NCI-H2196 (cell line): ENCODE data around the gene THSD4.
A peak's percentile ranks its signal among the peaks of the same experiment; 100 is the strongest.

Experiments
- DNase-seq: peaks from one replicate; lab custom pipeline; 2025; ENCODE audit not compliant: unreplicated experiment; lab: John Stamatoyannopoulos, UW

Gene THSD4

DNA sequence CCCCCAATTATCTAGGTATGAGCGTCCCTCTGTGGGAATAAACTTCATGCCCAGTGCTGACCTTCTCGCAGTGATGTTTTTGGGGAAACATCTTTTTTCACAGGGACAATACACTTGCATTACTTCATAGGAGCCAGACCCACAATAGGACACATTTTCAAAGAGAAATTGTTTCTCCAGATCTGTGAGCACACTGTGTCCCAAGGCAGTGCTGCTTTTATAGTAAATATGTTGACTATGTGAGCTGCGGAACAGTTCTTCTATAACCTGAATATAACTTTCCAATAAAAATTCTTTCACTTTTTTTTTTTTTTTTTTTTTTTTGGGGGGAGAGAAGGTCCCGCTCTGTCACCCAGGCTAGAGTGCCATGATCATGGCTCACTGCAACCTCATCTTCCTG, 17.4 kb upstream of the THSD4 start:
- no peak for DNase-seq

DNA sequence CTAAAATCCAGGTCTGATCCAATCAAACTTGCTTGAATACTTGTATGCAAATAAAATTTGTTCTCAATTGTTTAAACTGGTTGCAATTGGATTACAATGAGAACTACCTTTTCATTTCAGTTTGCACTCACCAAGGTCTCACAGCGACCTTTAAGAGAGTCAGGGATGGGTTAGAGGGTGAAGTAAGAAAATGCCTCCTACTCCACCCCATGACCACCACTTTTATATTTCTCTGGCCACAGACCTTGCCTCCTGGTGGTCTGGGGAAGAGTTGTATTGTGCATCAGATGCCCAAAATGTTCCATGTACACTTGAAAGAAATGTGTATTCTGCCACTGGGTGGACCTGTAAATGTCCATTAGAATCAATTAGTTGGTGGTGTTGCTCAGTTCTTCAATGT, 16.4 kb upstream of the THSD4 start:
- no peak for DNase-seq

DNA sequence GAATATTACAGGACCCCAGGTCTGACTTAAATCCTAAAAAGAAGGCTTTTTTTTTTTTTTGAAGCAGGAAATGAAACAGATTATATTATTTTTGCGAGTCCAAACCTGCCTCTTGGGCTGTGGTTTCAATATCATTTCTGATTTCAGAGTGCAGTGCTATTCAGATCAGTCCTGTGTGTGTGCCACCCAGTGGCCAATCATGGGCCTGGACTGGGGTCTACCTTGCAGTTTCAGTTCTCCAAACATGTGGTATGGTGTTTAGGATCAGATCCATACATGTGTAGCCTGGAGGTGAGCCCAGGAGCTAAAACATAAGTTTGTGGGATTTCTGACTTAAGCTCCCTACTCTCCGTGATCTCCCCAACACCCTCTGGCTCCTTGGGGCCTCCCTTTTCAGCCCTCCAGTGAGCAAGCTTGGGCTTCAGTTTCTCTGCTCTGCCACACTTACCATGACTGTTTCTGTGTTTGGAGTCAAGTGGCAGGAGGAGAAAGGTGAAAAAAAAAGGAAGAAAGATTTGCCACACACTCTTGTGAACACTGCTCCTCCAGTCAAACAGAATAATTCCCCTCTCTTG, 12.1 kb upstream of the THSD4 start:
- DNase-seq, result no peak

DNA sequence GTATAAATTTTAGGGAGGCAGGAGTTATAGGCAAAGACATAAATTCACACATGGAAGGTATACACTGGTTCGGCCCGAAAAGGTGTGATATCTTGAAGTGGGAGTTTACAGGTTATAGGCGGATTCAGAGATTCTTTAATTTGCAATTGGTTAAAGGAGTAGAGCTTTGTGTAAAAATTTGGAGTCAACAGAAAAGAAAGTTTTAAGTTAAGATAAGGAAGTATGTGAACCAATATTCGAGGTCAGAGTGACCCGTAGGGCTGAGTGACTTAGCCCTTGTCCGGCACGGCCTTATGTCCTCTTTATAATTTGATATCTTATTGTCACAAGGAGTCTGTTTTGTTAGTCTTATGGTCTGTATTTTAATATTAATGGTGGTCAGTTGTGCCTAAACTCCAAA, 10.6 kb upstream of the THSD4 start:
- no peak for DNase-seq

DNA sequence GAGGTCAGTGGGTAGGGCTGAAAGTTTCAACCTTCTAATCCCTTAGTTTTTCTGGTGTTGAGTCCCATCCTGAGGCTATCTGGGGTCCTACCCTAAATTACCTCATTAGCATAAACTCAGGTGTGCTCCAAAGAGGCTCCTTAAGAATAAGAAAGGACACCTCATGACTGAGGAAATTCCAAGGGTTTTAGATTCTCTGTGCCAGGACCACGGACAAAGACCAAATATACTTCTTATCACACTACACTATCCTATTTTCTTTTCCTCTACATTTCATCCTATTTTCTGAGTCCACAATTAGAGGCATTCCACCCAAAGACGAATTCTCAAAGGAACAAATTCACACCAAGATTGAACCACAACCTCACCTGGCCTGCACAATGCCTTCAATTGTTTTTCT, 9.8 kb upstream of the THSD4 start:
- DNase-seq, result no peak

DNA sequence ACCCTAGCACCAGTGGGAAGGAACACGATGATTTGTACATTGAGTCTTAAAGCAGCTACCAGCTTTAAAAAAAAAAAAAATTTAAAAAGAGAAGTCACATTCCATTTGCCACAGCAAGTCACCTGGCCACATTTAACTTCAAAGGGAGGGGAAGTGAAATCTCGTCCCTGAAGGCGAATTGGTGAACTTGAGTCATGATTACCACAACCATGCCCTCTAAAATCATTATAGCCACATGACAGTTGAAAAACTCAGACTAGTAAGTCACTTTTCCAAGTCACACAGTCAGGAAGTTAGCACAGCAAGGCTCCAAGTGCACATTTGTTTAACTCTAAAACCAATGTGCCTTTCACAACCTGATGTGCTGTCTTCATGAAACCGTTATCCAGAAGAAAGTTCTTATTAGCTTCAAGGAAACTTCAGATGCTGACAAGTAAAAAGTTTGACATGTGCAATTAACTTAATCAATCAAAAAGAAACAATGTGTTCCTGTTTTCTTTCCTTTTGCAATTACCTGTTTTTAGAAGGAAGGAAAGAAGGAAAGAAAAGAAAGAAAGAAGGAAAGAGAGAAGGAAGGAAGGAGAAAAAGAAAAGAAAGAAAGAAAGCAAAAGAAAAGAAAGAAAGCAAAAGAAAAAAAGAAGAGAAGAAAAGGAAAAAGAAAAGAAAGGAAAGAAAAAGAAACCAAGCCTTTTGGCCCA, 8.3 kb upstream of the THSD4 start:
- DNase-seq, result no peak

DNA sequence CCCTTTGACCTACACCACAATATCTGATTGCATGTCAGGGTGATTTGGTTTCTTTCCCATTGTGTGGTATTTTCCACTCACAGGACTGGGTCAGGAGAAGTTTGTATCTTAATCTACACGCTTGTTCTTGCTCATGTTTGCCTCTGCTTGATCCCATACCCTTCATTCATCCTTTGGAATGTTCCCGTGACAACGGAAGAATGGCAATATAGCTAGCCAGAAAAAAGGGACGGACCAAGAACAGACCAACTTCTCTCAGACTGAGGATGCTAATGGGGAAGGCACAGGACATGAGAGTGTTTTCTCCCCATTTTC, 7.8 kb upstream of the THSD4 start:
- DNase-seq, result no peak

DNA sequence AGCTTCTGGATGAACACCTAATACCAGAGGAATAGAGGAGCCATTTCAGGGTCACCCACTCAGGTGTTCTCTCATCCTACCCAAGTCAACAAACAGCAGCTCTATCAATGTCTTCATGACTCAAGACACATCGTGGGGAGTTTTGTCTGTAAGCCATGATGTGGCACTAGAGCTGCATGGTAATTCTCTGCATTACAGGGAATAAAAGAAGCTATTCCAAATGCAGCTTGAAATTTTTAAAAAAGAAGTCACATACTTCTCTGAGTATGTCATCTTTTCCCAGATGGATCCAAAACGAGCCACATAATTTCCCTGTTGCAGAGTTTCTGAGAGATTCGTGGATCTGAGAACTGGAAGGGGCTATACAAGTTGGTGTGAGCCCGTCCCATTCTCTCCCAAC, 6.1 kb upstream of the THSD4 start:
- DNase-seq, result no peak

DNA sequence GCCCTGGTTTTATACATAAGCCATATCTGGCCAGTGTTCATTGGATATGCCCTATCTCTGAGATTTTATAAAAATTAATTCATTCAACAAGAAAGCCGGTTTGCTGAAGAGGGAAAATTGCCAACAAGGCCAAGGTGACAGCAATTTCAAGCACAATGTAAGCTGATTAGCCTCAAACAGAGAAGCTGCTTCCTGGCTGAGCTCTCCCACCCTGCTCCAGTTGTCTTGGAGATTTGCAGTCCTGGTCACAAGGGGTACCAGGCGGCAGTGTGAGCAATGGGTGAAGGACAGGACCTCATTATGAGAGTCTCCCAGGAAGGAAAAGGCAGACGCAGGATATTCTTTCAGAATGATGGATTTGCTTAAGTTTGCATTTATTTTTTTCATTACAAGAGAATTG, 5.4 kb upstream of the THSD4 start:
- no peak for DNase-seq

DNA sequence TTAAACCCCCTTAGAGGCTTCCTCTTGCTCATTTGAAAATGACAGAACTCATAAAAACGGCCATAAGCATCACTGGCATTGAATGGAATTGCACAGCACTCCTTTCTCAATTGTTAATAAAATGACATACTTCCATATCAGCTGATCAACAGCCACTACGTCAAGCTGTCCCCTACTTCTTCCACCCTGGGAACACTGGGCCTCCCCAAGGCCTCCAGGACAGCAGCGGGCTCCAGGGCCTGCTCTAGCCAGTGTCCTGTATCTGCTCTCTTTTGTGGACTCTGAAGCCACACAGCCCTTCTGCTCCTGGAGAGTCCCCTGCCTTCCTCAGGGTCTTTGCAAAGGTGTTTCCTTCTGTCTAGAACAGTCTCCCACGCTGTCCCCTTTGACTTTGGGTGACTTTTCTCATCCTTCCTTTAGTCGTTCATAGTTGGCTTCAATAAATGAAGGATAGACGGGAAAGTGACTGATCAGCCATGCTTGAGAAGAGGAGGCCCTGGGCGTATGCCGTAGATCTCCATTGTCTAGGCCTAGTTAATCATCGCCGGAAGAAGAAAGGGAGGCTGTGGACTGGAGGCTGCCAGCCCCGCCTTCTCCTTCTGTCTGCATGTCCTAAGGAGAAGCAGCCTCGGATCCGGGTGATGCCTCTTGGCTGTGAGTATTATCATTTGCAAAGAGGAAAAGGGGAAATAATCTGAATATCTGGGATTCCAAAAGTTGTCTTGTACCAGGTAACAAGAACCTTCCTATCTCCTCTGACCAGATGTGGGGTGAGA, 4.7 kb upstream of the THSD4 start:
- DNase-seq, result no peak

DNA sequence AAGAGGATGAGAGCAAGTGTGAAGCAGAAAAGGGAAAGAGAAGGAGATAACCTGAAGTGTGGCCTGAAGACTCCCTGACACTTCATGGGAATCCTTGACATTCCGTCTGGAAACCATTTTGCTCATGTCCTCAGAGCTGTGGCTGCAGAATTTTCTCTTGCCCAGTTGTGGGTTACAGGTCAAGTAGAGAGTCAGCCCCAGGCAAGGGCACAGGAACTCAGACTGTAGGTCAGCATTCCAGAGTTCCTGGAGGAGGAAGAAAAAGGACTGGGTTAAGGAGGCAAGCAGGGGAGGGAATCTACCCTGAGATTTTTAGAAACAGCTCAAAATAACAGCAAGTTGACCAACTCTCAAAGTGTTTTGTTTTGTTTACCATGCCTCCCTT, 4.1 kb upstream of the THSD4 start:
- no peak for DNase-seq

DNA sequence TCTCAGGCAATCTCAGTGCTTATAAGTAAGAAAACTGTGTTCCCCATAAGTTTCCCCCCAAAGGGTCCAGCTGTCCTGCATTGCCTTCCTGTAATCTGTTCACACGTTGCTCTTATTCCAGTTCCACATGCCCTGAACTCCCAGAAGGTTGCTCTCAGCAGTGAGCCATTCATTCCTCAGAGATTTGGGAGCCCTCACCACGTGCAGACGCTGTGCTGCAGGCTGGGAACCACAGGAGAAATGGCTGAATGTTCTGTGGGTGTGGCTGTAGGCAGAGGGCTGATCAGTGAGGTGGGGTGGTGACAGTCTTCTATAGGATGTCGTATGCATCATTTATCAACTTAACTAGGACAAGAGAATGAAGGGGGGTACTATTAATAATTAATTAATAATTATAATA, 3.3 kb upstream of the THSD4 start:
- DNase-seq, result no peak

DNA sequence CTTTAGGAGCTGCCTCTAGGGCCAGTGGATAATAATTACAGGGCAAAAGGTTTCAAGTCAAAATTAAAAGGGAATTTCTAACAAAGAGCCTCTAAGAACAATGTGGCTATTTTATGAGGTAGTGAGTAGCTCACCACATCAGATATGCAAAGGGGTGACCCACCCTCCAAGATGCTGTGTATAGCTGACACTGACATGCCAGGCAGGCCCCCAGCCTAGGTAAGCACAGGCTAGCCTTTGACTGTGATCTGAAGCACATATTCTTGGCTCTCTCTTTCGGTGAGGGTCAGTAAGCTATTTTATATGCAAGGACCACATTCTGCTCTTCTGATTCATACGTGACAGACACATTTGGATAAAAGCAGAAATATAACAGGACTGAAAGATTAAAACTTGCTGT, 2.8 kb upstream of the THSD4 start:
- no peak for DNase-seq

DNA sequence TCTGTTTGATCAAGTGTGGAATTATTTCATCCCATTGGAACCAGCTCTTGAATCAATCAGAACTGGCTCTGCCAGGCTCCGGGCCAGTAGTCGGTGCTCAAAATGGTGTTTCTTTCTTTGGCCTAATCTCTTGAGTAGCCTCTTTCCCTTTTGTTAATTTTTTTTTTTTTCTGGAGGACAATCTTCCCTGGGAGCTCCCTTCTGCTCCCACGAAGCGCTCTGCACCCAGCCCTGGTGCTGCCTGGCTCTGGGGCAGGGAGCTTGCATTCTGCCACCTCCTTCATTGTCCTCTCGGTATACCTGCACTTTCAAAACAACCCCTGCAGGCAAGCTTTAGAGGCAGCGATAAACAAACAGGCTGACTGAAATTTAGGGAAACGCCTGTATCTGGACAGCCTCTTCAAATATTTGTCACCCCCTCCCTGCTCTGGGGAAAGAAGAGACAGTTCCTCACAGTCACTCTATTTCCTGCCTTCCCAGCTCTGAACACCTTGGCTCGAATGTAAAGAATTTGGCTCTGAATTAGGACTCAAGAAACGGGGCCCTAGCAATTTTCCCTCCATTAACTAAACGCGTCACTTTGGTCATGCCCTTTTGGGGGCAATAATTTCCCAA, 1.1 kb upstream of the THSD4 start:
- DNase-seq, result no peak

DNA sequence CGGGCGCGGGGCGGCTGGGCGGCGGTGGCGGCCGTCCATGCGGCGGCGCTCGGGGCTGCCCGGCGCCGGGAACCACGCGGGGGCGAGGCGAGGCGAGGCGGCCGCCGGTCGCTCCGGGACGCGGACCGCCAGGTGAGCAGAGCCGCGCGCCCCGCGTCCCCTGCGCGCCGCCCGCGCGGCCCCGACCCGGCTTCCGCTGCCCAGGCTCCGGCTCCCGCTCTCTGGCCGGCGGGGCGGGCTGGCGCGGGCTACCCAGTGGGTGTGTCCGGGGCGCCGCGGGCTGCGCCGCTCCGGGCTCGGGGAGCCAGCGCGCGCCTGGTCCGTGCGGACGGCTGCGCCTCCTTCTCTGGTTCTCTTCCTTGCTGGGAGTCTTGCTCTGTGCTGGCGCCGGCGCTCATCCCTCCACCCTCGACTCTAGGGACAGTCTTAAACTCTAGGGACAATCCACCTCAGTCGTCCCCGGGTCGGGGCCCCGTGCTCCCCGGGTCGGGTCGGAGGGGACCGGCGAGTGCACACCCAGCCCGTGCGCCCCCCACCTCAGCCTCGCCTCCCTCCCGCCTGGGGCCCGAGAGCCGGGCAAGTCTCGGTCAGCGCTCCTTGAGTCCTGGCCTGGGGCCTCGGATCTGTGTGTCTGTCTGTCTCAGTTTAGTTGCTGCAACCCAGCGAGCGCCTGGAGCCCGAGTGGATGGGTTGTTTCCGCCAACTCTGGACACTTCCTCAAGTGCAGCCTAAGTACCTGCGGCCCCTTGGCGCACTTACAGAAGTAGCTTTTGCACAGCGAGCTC, 488 bp downstream of the THSD4 start:
- DNase-seq, result peak; percentile 60

DNA sequence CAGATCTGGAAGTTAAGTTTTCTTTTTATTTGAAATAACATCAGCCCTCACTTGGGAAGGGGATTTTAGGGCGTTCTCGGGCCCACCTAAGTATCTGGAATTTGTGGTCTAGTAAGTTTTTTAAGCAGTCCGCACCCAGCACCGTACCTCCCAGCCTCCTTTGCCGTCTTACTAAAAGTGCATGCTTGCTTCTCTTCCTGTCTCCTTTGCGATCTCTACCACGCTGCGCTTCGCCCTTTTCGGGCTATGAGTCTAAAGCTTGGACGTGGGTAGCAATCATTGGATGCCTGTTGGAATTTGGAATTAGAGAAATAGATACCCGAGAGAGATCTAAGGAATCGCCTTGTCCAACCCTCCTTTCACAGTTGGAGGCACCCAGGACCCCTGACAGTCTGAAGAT, 1.1 kb downstream of the THSD4 start:
- DNase-seq, result no peak

DNA sequence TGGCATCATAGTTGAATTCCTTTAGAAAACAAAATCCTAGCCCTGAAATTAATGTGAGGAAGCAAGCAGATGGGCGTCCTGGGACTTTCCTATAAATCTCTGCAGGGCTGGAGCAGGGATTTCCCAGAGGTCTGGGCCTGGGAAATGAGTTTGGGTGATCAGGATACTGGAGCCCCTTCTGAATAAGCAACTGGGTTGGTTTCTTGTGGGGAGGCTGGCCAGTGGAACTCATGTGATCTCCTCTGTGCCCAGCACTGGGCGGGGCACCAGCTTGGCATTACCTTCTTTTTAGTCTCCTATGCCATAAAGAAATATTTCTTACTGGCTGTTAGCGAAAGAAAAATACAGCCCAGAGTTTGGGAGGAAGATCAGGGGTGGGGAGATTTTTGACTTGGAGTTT, 1.7 kb downstream of the THSD4 start:
- DNase-seq, result no peak

DNA sequence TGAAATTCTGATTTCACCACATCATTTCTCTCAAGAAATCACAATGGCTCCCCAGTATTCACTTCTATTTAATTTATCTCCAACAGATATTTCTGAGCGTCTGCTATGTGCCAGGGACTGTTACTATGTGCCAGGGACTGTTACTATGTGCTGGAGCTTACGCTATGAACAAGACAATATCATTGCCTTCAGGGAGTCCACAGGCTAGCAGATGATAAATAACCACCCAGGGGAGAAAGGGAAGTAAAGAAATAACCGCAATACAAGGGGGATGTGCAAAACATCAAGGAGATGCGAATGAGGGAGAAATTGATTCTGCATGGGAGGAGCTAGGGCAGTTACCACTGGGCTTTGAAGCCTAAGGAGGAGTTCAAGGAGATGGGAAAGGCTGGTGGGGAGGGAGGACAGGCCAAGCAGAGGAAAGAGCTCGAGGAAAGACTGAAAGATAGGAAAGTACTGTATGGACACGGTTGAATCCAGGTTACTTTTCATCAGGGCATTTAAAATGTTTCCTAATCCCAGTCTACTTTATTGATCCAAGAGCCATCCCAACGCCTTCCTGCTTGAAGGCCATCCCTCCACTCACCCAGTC, 2.5 kb downstream of the THSD4 start:
- no peak for DNase-seq

DNA sequence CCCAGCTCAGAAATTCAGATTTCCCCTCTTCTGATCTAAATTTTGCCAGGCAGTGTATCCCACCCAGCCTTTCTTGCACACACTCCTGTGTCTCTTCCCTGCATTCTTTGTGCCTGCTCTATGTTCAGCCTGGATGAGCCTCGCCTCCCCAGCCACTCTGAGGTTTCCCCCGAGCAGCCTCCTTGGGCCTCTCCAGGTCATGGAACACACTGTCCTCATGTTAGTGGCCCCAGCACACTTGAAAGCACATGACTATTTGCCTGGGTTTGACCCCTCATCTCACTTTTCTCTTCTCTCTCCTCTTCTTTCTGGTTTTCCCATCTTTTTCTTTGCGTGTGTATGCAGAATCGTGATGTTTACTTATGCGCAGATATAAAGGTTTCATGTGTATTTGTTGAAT, 3.1 kb downstream of the THSD4 start:
- DNase-seq, result no peak

DNA sequence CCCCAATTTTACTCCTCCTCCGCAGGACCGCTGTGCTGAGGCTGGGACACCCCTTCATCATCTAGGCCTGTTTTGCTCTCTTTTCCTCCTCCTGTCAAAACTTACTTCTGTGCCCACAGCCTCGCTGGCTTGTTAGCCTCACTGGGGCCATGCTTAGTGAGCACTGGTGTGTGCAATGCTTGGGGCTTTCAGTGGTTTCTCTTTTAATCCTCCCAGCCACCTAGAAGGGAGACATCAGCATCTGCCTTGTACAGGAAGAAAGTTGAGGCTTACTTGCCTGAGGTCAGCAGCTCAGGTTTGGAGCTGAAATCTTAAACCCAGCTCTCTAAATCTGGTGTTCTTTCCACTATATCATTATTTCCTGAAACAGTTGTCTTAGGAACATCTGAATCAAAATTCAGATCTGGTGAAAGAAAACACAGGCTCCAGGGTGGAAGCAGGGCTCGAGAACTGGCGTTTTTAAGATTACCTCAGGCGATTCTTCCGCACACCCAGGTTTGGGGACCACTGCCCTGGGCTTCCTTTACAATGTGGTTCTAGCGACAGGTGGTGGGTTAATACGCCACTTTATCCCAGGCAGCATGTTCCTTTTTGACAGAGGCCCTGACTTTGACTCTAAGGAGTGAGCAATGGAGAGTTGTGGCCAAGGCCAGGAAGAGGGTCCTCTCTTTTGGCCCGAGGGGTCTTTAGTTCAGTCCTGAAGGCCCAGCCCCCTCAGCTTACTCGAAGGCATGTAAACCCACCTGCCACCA, 3.8 kb downstream of the THSD4 start:
- no peak for DNase-seq
